OCI-LY7 (cell line): ENCODE data around the gene CEP70. TPM values are rescaled to one million over a fixed set of nuclear protein-coding genes. Genes with fewer than 3 reads are reported as not detected.

Source experiments
- BruUV-seq: library from RNA; stranded (reverse); fragments of 400-500 nt; replicated peaks from 2 replicates; lab custom pipeline; 2021; lab: Mats Ljungman, UMichigan
- CTCF ChIA-PET: fragments of 300-600 bp; sonication (Branson Sonifier 250); formaldehyde crosslinking; loops from one replicate; lab custom pipeline; 2022; ENCODE audit warnings: antibody characterized with exemption; ENCODE audit not compliant: unreplicated experiment; lab: Charles Lee
- POLR2A ChIA-PET: fragments of 300-600 bp; sonication (Branson Sonifier 250); formaldehyde crosslinking; loops from one replicate; lab custom pipeline; 2022; ENCODE audit warnings: antibody characterized with exemption; lab: Charles Lee
- DNase-seq: peaks from one replicate; pipeline ENCODE4 v3.0.0-alpha.2; 2015; ENCODE audit warnings: low spot score
- H2AFZ ChIP-seq: fragments of 200-600 bp; sonication (generic), shearing (Covaris generic); 2 replicates; pipeline ENCODE4 v1.6.1; 2014; ENCODE audit warnings: mild to moderate bottlenecking, antibody characterized with exemption, low read length, moderate library complexity
- H3K27ac ChIP-seq: fragments of 200-600 bp; sonication (generic); 2 replicates; pipeline ENCODE4 v1.5.1; 2014; ENCODE audit warnings: mixed run types, low read depth, mild to moderate bottlenecking, moderate library complexity, low read length, inconsistent platforms; ENCODE audit not compliant: poor library complexity, severe bottlenecking
- H3K36me3 ChIP-seq: fragments of 200-600 bp; sonication (generic); 2 replicates; pipeline ENCODE4 v1.6.1; 2014; ENCODE audit warnings: mild to moderate bottlenecking, antibody characterized with exemption, low read length, moderate library complexity, mixed read lengths; ENCODE audit not compliant: insufficient read depth
- H3K4me1 ChIP-seq: fragments of 200-600 bp; sonication (generic); 2 replicates; pipeline ENCODE4 v1.5.1; 2014; ENCODE audit warnings: mild to moderate bottlenecking, low read length; ENCODE audit not compliant: insufficient read depth, poor library complexity, severe bottlenecking
- H3K4me2 ChIP-seq: fragments of 200-600 bp; sonication (generic); 2 replicates; pipeline ENCODE4 v1.6.1; 2014; ENCODE audit warnings: mild to moderate bottlenecking, low read length
- H3K4me3 ChIP-seq: fragments of 200-600 bp; sonication (generic); 2 replicates; pipeline ENCODE4 v1.5.1; 2014; ENCODE audit warnings: mild to moderate bottlenecking, low read depth, low read length; ENCODE audit not compliant: poor library complexity, severe bottlenecking
- H3K79me2 ChIP-seq: fragments of 200-600 bp; sonication (generic); 2 replicates; pipeline ENCODE4 v1.6.1; 2016; ENCODE audit warnings: low read depth, mild to moderate bottlenecking, low read length, moderate library complexity, mixed read lengths; ENCODE audit not compliant: insufficient read depth
- H3K9me2 ChIP-seq: fragments of 200-600 bp; sonication (generic); 2 replicates; pipeline ENCODE4 v1.6.1; 2016; ENCODE audit warnings: mild to moderate bottlenecking, low read length, mixed read lengths; ENCODE audit not compliant: insufficient read depth
- H3K9me3 ChIP-seq: fragments of 200-600 bp; sonication (generic); 2 replicates; pipeline ENCODE4 v1.6.1; 2014; ENCODE audit warnings: mild to moderate bottlenecking, mixed run types, low read length, mixed read lengths
- H4K20me1 ChIP-seq: fragments of 200-600 bp; sonication (generic); 2 replicates; pipeline ENCODE4 v1.6.1; 2014; ENCODE audit warnings: mild to moderate bottlenecking, antibody characterized with exemption, low read length, moderate library complexity, mixed read lengths; ENCODE audit not compliant: insufficient read depth
- CTCF ChIP-seq: fragments of 200-600 bp; sonication (generic); conservative IDR thresholded peaks from 2 replicates; pipeline ENCODE4 v1.5.1; 2014; ENCODE audit warnings: mild to moderate bottlenecking, antibody characterized with exemption, low read length, moderate library complexity, mixed read lengths
- EZH2phosphoT487 ChIP-seq: fragments of 200-600 bp; sonication (generic); IDR thresholded peaks from 2 replicates; pipeline ENCODE4 v1.6.1; 2018; ENCODE audit warnings: low read depth, borderline replicate concordance, mild to moderate bottlenecking, mixed run types, antibody characterized with exemption, low read length, moderate library complexity, mixed read lengths
- intact Hi-C: fragments of 100-400 bp; cut with micrococcal nuclease; formaldehyde crosslinking; loops from one replicate; pipeline ENCODE4 v1.10.0; 2022; ENCODE audit not compliant: unreplicated experiment
- total RNA-seq, 2 experiments: library from RNA; depleted of rRNA in 1 of 2; stranded (reverse); fragments of >200 nt in 1 of 2; shearing (Covaris generic) in 1 of 2; gene quantifications; 2 replicates each; pipeline ENCODE4 v1.2.3, GENCODE V29; 2014 to 2022

Gene CEP70
- total RNA-seq, 2 experiments from 2014 or later, result 29.2 to 32.3 TPM

- Histone ChIP-seq H3K36me3 (no peaks in the 10 kb centered on the region), H3K79me2 (no peaks in the 10 kb centered on the region), H3K9me3 (no peaks in the 10 kb centered on the region), H3K27ac (no peak overlapping the region), H4K20me1 (no peaks in the 10 kb centered on the region), H3K4me3 (no peak overlapping the region), H2AFZ (no peak overlapping the region), H3K9me2 (no peaks in the 10 kb centered on the region), H3K4me2 (no peak overlapping the region), H3K4me1 (no peaks in the 10 kb centered on the region)
- DNase-seq, result no peak
- POLR2A ChIA-PET, result no interaction called here
- no peak for TF ChIP-seq CTCF
- TF ChIP-seq EZH2phosphoT487, result no peak
- BruUV-seq, result no TSS peak
- CTCF ChIA-PET, result no interaction called here
- intact Hi-C loops, result no loop called here
Measured at GRCh38 chr3:138451595-138452162, 142.4 kb downstream of the CEP70 start.

GRCh38 chr3:138450704-138451424, 143.2 kb downstream of the CEP70 start:
- no peaks in the 10 kb centered on the region for H3K79me2 ChIP-seq
- CTCF ChIA-PET, result no interaction called here
- H3K9me3 ChIP-seq, result no peaks in the 10 kb centered on the region
- no peak overlapping the region for H3K4me3 ChIP-seq
- no peaks in the 10 kb centered on the region for H4K20me1 ChIP-seq
- H3K4me2 ChIP-seq, result no peak overlapping the region
- DNase-seq, result no peak
- intact Hi-C loops, result no loop called here
- BruUV-seq, result no TSS peak
- no peaks in the 10 kb centered on the region for H3K36me3 ChIP-seq
- TF ChIP-seq CTCF (no peak), EZH2phosphoT487 (no peak)
- no peaks in the 10 kb centered on the region for H3K4me1 ChIP-seq
- no peak overlapping the region for H2AFZ ChIP-seq
- POLR2A ChIA-PET, result interaction anchor here (0.6 kb wide), 2 partner anchors 29 to 430 kb away, joined by 3 to 4 read pairs; no protein-coding TSS in a partner anchor
- H3K9me2 ChIP-seq, result no peaks in the 10 kb centered on the region
- H3K27ac ChIP-seq, result no peak overlapping the region

- Histone ChIP-seq H4K20me1 (no peaks in the 10 kb centered on the region), H3K27ac (no peak overlapping the region), H3K4me1 (no peaks in the 10 kb centered on the region), H3K36me3 (no peaks in the 10 kb centered on the region), H3K9me3 (no peaks in the 10 kb centered on the region), H3K79me2 (no peaks in the 10 kb centered on the region), H3K4me2 (no peak overlapping the region), H3K4me3 (no peak overlapping the region), H3K9me2 (no peaks in the 10 kb centered on the region), H2AFZ (no peak overlapping the region)
- TF ChIP-seq EZH2phosphoT487 (no peak), CTCF (no peak)
- BruUV-seq, result no TSS peak
- POLR2A ChIA-PET, result no interaction called here
- no peak for DNase-seq
- intact Hi-C loops, result no loop called here
- CTCF ChIA-PET, result no interaction called here
Measured at GRCh38 chr3:138450181-138450580, 143.9 kb downstream of the CEP70 start.
